Left lung (tissue), 10 donors: ENCODE measurements around the gene ADCY2. TPM values are rescaled to one million over a fixed set of nuclear protein-coding genes. Genes with fewer than 3 reads are reported as not detected.

Source experiments
- ATAC-seq: fragments of 200-7000 bp; cut with Tn5 transposase; one replicate; pipeline ENCODE4 v1.9.1; 2020; ENCODE audit warnings: moderate library complexity
- DNase-seq, 4 donors: peaks; one replicate each; pipeline ENCODE4 v3.0.0-alpha.2; 2013 to 2020
- H3K27ac ChIP-seq, 2 donors: fragments of 200-600 bp; sonication (generic) in 1 of 2; one replicate each; pipeline versions ENCODE4 v1.5.0 to v1.8.0; 2020 to 2021
- H3K27me3 ChIP-seq, 2 donors: fragments of 200-600 bp; sonication (generic) in 1 of 2; one replicate each; pipeline versions ENCODE4 v1.5.0 to v1.8.0; 2020 to 2021
- H3K36me3 ChIP-seq, 2 donors: fragments of 200-600 bp; sonication (generic) in 1 of 2; one replicate each; pipeline versions ENCODE4 v1.5.0 to v1.8.0; 2020 to 2021
- H3K4me1 ChIP-seq, 2 donors: fragments of 200-600 bp; one replicate each; pipeline ENCODE4 v1.8.0; 2021
- H3K4me3 ChIP-seq, 2 donors: fragments of 200-600 bp; sonication (generic) in 1 of 2; one replicate each; pipeline versions ENCODE4 v1.5.0 to v1.8.0; 2020 to 2021; ENCODE audit warnings: mild to moderate bottlenecking in 1 of 2
- H3K9me3 ChIP-seq, 2 donors: fragments of 200-600 bp; sonication (generic) in 1 of 2; one replicate each; pipeline versions ENCODE4 v1.5.0 to v1.8.0; 2020 to 2021
- CTCF ChIP-seq, 2 donors: fragments of 200-600 bp; sonication (generic) in 1 of 2; IDR thresholded peaks; one replicate each; pipeline versions ENCODE4 v1.5.0 to v1.8.0; 2021; ENCODE audit warnings: antibody characterized with exemption in 2 of 2
- intact Hi-C, 2 donors: fragments of 100-400 bp; cut with DNase I; formaldehyde crosslinking; loops; one replicate each; pipeline versions ENCODE4 v1.11.2 to v1.14.2; 2022
- polyA plus RNA-seq, 6 donors: library from polyadenylated mRNA; unstranded; fragments of 120-200 nt; gene quantifications; one replicate each; pipeline ENCODE4 v1.2.1, GENCODE V29; 2013; ENCODE audit not compliant: insufficient read length in 6 of 6
- total RNA-seq, 2 donors: library from RNA; stranded (reverse); fragmentation: NEBNext Ultra II Directional; extraction: Animal tissue kit (Norgen Biotek cat#: 25700); gene quantifications; one replicate each; pipeline ENCODE4 v1.2.1, GENCODE V29; 2021
- donor health status: DM: no; HTN: yes; CAD: no.
- donor health status: DM: no; HTN: no; CAD: no.

The ADCY2 gene
- total and polyA plus RNA-seq, 8 donors: 0.34 to 14.0 (median 9.6) TPM

- no peak overlapping the region for H3K4me3 ChIP-seq
- peaks cover 0 to 6% of the 10 kb centered on the region in 2 donors for H3K27me3 ChIP-seq
- DNase-seq (no peak), ATAC-seq (no peak)
- no peaks in the 10 kb centered on the region for H3K9me3 ChIP-seq
- TF ChIP-seq CTCF (IDR thresholded peaks at IDR 0.05): no peak
- intact Hi-C loops: no loop called here
- H3K27ac ChIP-seq: no peak overlapping the region
- no peaks in the 10 kb centered on the region for H3K36me3 ChIP-seq
- H3K4me1 ChIP-seq: no peaks in the 10 kb centered on the region
Observed at GRCh38 chr5:7686794-7687193, 290.9 kb downstream of the ADCY2 start.

GRCh38 chr5:7690557-7690956, 294.6 kb downstream of the ADCY2 start:
- Histone ChIP-seq H3K9me3 (no peaks in the 10 kb centered on the region), H3K4me3 (no peak overlapping the region), H3K4me1 (no peaks in the 10 kb centered on the region), H3K27me3 (no peaks in the 10 kb centered on the region), H3K27ac (no peak overlapping the region), H3K36me3 (no peaks in the 10 kb centered on the region)
- no peak for ATAC-seq
- DNase-seq: no peak
- intact Hi-C loops: no loop called here
- no peak for TF ChIP-seq CTCF (IDR thresholded peaks at IDR 0.05)

GRCh38 chr5:7705261-7705660, 309.3 kb downstream of the ADCY2 start:
- Histone ChIP-seq H3K36me3 (no peaks in the 10 kb centered on the region), H3K27ac (no peak overlapping the region), H3K9me3 (no peaks in the 10 kb centered on the region), H3K27me3 (no peaks in the 10 kb centered on the region), H3K4me1 (no peaks in the 10 kb centered on the region), H3K4me3 (no peak overlapping the region)
- intact Hi-C loops: no loop called here
- TF ChIP-seq CTCF (IDR thresholded peaks at IDR 0.05): no peak
- ATAC-seq: no peak
- DNase-seq: no peak

GRCh38 chr5:7705736-7706135, 309.8 kb downstream of the ADCY2 start:
- no peak for ATAC-seq
- Histone ChIP-seq H3K9me3 (no peaks in the 10 kb centered on the region), H3K27me3 (no peaks in the 10 kb centered on the region), H3K4me1 (no peaks in the 10 kb centered on the region), H3K36me3 (no peaks in the 10 kb centered on the region), H3K4me3 (no peak overlapping the region), H3K27ac (no peak overlapping the region)
- no peak for DNase-seq
- intact Hi-C loops: no loop called here
- no peak for TF ChIP-seq CTCF (IDR thresholded peaks at IDR 0.05)

DNA sequence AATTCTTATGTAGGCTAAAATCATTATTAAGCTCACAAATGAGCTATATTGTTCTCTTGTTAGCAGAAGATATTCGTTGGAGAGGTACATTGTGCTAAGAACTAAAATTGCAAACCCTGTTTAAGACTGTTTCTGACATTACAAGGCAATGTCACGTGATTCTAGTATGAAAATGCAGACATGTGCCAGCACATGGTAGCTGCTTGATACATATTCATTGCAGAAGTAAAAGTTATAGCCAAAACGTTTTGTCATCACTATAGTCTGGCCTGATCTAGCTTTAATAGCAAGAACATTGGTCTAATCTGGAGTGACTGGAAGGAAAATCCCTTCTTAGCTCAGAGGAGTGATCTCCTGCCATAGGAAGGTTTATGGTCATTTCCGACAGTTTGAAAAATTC, 310.3 kb downstream of the ADCY2 start:
- H3K36me3 ChIP-seq: no peaks in the 10 kb centered on the region
- H3K4me1 ChIP-seq: no peaks in the 10 kb centered on the region
- no peaks in the 10 kb centered on the region for H3K27me3 ChIP-seq
- H3K9me3 ChIP-seq: no peaks in the 10 kb centered on the region
- intact Hi-C loops: no loop called here
- DNase-seq (peak in 2 of 4 donors; percentile 7 to 15), ATAC-seq (no peak)
- no peak for TF ChIP-seq CTCF (IDR thresholded peaks at IDR 0.05)
- H3K4me3 ChIP-seq: no peak overlapping the region
- H3K27ac ChIP-seq: no peak overlapping the region
